ENCODE results near the gene PPARA. TPM values are rescaled to one million over a fixed set of nuclear protein-coding genes. Genes with fewer than 3 reads are reported as not detected.

PPARA gene
- total RNA-seq, 3 donors from 2014 or later, result 5.6 to 7.0 (median 5.9) TPM

DNA sequence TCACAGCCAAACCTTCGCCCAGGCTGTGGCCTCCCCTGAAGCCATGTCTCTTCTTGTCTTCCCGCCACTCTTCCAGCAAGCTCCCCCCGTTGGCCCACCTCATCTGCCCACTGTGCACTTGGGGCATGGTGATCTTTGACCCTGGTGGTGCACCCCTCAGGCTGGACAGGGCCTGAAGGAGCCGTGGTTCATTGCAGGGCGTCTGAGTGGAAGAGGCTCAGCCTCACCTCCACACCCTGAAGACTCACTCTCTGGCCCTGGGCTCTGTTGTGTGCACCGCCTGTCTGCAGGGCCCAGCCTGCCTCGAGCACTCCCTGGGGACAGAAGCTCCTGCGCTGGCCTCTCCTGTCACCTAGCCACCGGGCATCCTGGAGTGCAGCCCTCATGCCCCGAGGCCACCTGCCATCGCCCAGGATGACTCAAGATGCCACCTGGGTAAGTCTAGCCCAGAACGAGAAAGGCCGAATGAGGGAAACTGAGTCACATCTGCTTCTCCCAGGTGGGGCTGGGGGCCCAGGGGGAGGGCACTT, 40.8 kb upstream of the PPARA start:
- Mint-ChIP-seq H3K4me3 (no peak overlapping the region), H3K9me3 (no peaks in the 10 kb centered on the region), H3K36me3 (ENCODE audit: insufficient read depth) (no peaks in the 10 kb centered on the region), H3K27me3 (ENCODE audit: low read depth) (no peaks in the 10 kb centered on the region), H3K4me1 (ENCODE audit: low read depth) (no peaks in the 10 kb centered on the region)
- DNase-seq (no peak), ATAC-seq (no peak)

GRCh38 chr22:46110215-46110614, 40.1 kb upstream of the PPARA start:
- H3K27me3 Mint-ChIP-seq (ENCODE audit: low read depth), result no peaks in the 10 kb centered on the region
- no peaks in the 10 kb centered on the region for H3K9me3 Mint-ChIP-seq
- no peaks in the 10 kb centered on the region for H3K36me3 Mint-ChIP-seq (ENCODE audit: insufficient read depth)
- H3K4me1 Mint-ChIP-seq (ENCODE audit: low read depth), result no peaks in the 10 kb centered on the region
- DNase-seq, result no peak
- ATAC-seq, result no peak
- no peak overlapping the region for H3K4me3 Mint-ChIP-seq

- ATAC-seq (no peak), DNase-seq (no peak)
- Mint-ChIP-seq H3K4me3 (no peak overlapping the region), H3K36me3 (ENCODE audit: insufficient read depth) (no peaks in the 10 kb centered on the region), H3K4me1 (ENCODE audit: low read depth) (peaks cover under 1% of the 10 kb centered on the region), H3K9me3 (no peaks in the 10 kb centered on the region), H3K27me3 (ENCODE audit: low read depth) (no peaks in the 10 kb centered on the region)
Measured at GRCh38 chr22:46111645-46112306, 38.5 kb upstream of the PPARA start.

DNA sequence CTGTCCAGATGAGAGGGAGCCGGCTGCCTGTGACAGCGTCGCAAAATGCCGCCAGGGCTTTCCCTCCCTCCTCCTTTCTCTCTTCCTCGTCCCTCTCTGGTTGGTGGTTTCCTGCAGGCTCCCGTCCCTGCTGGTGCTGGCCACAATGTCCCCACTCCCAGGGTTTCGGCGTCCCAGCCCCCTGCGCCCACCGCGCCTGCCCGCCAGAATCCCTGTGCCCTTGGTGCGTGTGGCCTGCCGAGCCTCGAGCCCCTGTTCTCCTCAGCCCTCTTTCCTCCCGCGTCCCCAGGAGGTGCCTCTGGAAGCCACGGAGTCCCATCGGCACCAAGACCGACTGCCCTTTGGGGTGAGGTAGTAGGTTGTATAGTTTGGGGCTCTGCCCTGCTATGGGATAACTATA, 37.9 kb upstream of the PPARA start:
- DNase-seq, result no peak
- Mint-ChIP-seq H3K9me3 (no peaks in the 10 kb centered on the region), H3K36me3 (ENCODE audit: insufficient read depth) (no peaks in the 10 kb centered on the region), H3K4me1 (ENCODE audit: low read depth) (peaks cover 1% of the 10 kb centered on the region), H3K27me3 (ENCODE audit: low read depth) (no peaks in the 10 kb centered on the region), H3K4me3 (no peak overlapping the region)
- no peak for ATAC-seq

DNA sequence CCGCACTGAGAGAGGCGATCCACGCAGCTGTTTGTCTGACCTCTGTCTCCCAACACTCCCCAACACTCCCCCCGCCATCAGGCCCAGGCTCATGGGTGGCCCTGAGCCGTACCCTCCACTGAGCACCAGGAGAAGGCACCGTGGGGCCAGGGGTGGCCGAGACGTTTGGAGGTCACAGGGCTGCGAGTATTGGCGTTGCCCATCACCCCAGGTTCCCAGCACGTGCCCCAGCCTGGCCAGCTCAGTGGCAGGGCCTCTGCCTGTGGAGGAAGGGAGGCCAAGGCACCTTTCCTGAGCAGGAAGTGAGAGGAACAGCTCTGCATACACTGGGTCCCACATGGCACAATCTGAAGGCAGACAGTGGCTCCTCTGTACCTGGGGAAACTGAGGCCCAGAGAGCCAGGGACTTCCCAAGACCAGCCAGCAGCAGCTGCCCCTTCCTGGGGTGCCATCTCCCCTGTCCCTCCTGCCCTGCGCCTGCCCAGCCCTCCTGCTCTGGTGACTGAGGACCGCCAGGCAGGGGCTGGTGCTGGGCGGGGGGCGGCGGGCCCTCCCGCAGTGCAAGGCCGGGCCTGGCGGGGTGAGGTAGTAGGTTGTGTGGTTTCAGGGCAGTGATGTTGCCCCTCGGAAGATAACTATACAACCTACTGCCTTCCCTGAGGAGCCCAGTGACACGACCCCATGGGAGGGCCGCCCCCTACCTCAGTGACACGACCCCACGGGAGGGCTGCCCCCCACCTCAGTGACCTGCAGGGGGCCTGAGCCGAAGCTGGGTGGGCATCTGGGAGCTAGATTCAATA, 37.0 kb upstream of the PPARA start:
- ATAC-seq (no peak), DNase-seq (no peak)
- no peaks in the 10 kb centered on the region for H3K9me3 Mint-ChIP-seq
- H3K27me3 Mint-ChIP-seq (ENCODE audit: low read depth), result no peaks in the 10 kb centered on the region
- no peaks in the 10 kb centered on the region for H3K36me3 Mint-ChIP-seq (ENCODE audit: insufficient read depth)
- no peak overlapping the region for H3K4me3 Mint-ChIP-seq
- peaks cover 1% of the 10 kb centered on the region for H3K4me1 Mint-ChIP-seq (ENCODE audit: low read depth)

DNA sequence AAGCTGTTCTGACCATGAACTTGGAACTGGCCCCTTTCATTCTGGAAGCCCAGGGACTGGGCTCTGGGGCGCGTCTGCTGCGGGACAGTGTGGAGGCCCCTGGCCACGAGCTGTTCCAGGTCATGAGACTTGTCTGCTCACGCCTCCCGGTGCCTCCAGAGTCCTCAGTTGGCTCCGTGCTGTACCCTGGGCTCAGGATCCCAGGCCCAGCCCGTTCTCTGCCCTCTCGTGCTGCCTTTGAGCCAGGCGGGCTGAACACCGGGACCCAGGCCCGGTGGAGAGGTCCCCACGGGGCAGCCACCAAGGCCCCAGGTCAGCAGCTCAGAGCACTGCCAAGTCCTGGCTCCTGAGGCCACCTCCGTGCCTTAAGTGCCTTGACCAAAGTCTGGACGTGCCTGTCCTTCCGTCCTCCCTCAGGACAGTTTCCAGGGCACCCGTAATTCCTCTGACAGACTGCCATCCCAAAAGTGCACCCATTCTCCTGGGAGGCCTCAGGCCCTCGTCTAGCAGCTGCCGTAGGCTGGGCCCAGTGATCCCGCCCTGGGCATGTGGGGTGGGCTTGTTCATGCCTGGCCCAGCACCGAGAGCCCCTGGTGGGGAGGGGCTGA, 36.3 kb upstream of the PPARA start:
- no peaks in the 10 kb centered on the region for H3K9me3 Mint-ChIP-seq
- DNase-seq, result no peak
- H3K4me3 Mint-ChIP-seq, result no peak overlapping the region
- no peaks in the 10 kb centered on the region for H3K36me3 Mint-ChIP-seq (ENCODE audit: insufficient read depth)
- ATAC-seq, result no peak
- no peaks in the 10 kb centered on the region for H3K27me3 Mint-ChIP-seq (ENCODE audit: low read depth)
- peaks cover 1% of the 10 kb centered on the region for H3K4me1 Mint-ChIP-seq (ENCODE audit: low read depth)

DNA sequence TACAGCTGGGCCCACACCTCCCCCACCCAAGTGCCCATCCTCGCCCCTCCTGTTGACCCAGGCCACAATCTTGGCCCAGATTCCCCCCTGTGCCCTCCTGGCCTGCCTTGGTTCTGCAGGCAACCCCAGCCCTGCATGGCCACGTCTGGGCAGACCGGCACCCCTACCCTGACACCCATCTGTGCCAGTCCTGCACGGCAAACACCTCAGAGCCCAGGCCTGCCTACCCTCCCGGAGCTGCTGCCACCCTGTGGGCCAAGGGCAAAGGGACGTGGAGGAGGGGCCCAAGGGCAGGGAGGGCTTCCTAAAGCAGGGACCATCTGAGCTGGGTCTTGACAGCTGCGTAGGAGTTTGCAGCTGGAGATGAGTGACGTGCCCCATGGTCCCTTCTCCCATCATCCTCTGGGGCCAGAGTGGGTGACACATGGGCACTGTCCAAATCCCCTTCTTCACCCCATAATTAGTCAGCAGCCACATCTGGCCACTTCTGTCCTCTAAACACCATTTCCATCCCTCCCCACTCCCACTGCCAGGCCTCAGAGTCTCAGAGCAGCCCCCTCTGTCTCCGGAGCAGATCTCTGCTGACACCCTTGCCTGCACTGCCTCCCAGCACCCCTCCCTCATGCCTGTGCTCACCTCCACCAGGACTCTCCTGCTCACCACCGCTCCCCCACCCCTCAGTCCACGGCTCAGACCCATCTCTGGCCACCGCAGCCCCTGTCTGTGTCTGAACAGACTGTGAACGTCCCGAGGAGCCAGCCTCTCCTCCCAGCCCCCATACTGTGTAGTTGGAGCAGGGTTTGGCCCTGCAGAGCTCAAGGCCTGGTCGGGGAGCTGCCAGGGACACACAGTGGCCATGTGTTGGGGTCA, 35.6 kb upstream of the PPARA start:
- no peaks in the 10 kb centered on the region for H3K9me3 Mint-ChIP-seq
- H3K4me3 Mint-ChIP-seq, result no peak overlapping the region
- DNase-seq (no peak), ATAC-seq (no peak)
- H3K4me1 Mint-ChIP-seq (ENCODE audit: low read depth), result peaks cover 1% of the 10 kb centered on the region
- H3K36me3 Mint-ChIP-seq (ENCODE audit: insufficient read depth), result no peaks in the 10 kb centered on the region
- no peaks in the 10 kb centered on the region for H3K27me3 Mint-ChIP-seq (ENCODE audit: low read depth)

DNA sequence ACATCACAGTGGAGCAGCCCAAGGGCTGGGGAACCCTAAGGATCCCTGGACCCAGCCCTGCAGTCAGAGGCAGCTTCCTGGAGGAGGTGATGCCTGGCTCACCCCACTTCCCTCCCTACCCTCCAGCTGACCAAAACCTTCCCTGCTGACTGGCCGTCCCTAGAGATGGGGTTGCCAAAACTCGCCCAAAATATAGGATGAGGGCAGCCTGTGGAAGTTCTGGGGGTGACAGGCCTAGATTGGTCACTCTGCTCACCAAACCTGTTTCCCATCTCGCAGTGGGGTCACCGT, 35.0 kb upstream of the PPARA start:
- no peaks in the 10 kb centered on the region for H3K9me3 Mint-ChIP-seq
- H3K27me3 Mint-ChIP-seq (ENCODE audit: low read depth), result no peaks in the 10 kb centered on the region
- no peak overlapping the region for H3K4me3 Mint-ChIP-seq
- no peak for ATAC-seq
- H3K36me3 Mint-ChIP-seq (ENCODE audit: insufficient read depth), result no peaks in the 10 kb centered on the region
- no peak for DNase-seq
- peaks cover 1% of the 10 kb centered on the region for H3K4me1 Mint-ChIP-seq (ENCODE audit: low read depth)

- ATAC-seq (no peak), DNase-seq (no peak)
- H3K27me3 Mint-ChIP-seq (ENCODE audit: low read depth), result no peaks in the 10 kb centered on the region
- H3K4me3 Mint-ChIP-seq, result no peak overlapping the region
- peaks cover 1% of the 10 kb centered on the region for H3K4me1 Mint-ChIP-seq (ENCODE audit: low read depth)
- H3K9me3 Mint-ChIP-seq, result no peaks in the 10 kb centered on the region
- H3K36me3 Mint-ChIP-seq (ENCODE audit: insufficient read depth), result no peaks in the 10 kb centered on the region
Measured at GRCh38 chr22:46115755-46116490, 34.4 kb upstream of the PPARA start.

- H3K27me3 Mint-ChIP-seq (ENCODE audit: low read depth), result no peaks in the 10 kb centered on the region
- no peaks in the 10 kb centered on the region for H3K36me3 Mint-ChIP-seq (ENCODE audit: insufficient read depth)
Measured at GRCh38 chr22:46116491-46116958, 33.8 kb upstream of the PPARA start.

GRCh38 chr22:46117206-46118199, 32.8 kb upstream of the PPARA start:
- no peaks in the 10 kb centered on the region for H3K27me3 Mint-ChIP-seq (ENCODE audit: low read depth)
- no peak overlapping the region for H3K4me3 Mint-ChIP-seq
- H3K9me3 Mint-ChIP-seq, result no peaks in the 10 kb centered on the region
- no peak for DNase-seq
- peaks cover 1% of the 10 kb centered on the region for H3K4me1 Mint-ChIP-seq (ENCODE audit: low read depth)
- ATAC-seq, result no peak
- no peaks in the 10 kb centered on the region for H3K36me3 Mint-ChIP-seq (ENCODE audit: insufficient read depth)

More at GRCh38 chr22:46116491-46116958, 33.8 kb upstream of the PPARA start:
- peaks cover 1% of the 10 kb centered on the region for H3K4me1 Mint-ChIP-seq (ENCODE audit: low read depth)
- DNase-seq (peak; percentile 80), ATAC-seq (peak; percentile 93 to 94)
- H3K4me3 Mint-ChIP-seq, result no peak overlapping the region
- H3K9me3 Mint-ChIP-seq, result no peaks in the 10 kb centered on the region

- no peak for ATAC-seq
- Mint-ChIP-seq H3K27me3 (ENCODE audit: low read depth) (no peaks in the 10 kb centered on the region), H3K4me3 (no peak overlapping the region), H3K9me3 (no peaks in the 10 kb centered on the region), H3K36me3 (ENCODE audit: insufficient read depth) (no peaks in the 10 kb centered on the region), H3K4me1 (ENCODE audit: low read depth) (peaks cover 1% of the 10 kb centered on the region)
- DNase-seq, result no peak
Measured at GRCh38 chr22:46119093-46119728, 31.1 kb upstream of the PPARA start.

All from activated T-cell treated with anti-CD3 and anti-CD28 coated beads, Interleukin-2, amount 50 U/mL, for 4 hours (primary cell).